ENCODE data around the gene EGFL6. TPM values are rescaled to one million over a fixed set of nuclear protein-coding genes. Genes with fewer than 3 reads are reported as not detected.
A peak's percentile ranks its signal among the peaks of the same experiment; 100 is the strongest.

Gene EGFL6
- total RNA-seq, 2 experiments from 2014 or later, result not detected

DNA sequence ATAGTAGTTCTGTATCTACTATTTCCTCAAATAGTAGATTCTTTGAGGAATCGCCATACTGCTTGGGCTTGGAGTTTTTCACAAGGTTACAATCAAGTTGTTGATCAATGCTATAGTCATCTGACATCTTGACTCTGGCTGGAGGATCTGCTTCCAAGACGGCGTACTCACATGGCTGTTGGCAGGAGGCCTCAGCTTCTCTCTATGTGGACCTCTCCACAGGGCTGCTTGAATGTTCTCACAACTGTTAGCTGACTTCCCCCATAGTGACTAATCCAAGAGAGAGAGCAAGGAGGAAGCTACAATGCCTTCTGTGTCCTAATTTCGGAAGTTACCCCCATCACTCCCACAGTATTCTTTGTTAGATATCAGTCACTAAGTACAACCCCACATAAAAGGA is 10.3 kb downstream of the EGFL6 start:
- TF ChIP-seq, protein P1, sequence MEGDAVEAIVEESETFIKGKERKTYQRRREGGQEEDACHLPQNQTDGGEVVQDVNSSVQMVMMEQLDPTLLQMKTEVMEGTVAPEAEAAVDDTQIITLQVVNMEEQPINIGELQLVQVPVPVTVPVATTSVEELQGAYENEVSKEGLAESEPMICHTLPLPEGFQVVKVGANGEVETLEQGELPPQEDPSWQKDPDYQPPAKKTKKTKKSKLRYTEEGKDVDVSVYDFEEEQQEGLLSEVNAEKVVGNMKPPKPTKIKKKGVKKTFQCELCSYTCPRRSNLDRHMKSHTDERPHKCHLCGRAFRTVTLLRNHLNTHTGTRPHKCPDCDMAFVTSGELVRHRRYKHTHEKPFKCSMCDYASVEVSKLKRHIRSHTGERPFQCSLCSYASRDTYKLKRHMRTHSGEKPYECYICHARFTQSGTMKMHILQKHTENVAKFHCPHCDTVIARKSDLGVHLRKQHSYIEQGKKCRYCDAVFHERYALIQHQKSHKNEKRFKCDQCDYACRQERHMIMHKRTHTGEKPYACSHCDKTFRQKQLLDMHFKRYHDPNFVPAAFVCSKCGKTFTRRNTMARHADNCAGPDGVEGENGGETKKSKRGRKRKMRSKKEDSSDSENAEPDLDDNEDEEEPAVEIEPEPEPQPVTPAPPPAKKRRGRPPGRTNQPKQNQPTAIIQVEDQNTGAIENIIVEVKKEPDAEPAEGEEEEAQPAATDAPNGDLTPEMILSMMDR (IDR thresholded peaks at IDR 0.05), result no peak
- ATAC-seq (ENCODE audit: poor library complexity), result no peak
- H3K4me3 ChIP-seq (ENCODE audit: low read length), result no peak overlapping the region
- H3K4me1 ChIP-seq (ENCODE audit: insufficient read depth, low read length), result no peaks in the 10 kb centered on the region
- peaks cover 12% of the 10 kb centered on the region for H3K27me3 Mint-ChIP-seq
- DNase-seq, result peak in 2 of 14 experiments; percentile 1 to 6
- no peaks in the 10 kb centered on the region for H3K4me1 Mint-ChIP-seq (ENCODE audit: low read depth)
- intact Hi-C loops (cut with DNase I, micrococcal nuclease), result no loop called here
- H3K4me3 Mint-ChIP-seq, result no peak overlapping the region
- H3K36me3 Mint-ChIP-seq (ENCODE audit: low read depth), result no peaks in the 10 kb centered on the region
- H3K36me3 ChIP-seq (ENCODE audit: insufficient read depth, low read length), result no peaks in the 10 kb centered on the region
- peaks cover 0 to 3% of the 10 kb centered on the region in 2 experiments for H3K27me3 ChIP-seq (ENCODE audit: control insufficient read depth in 1 of 2, insufficient read depth in 2 of 2, low read length in 2 of 2)
- ChIA-PET CTCF (no interaction called here), POLR2A (no interaction called here)
- H3K27ac Mint-ChIP-seq, result no peak overlapping the region
- no peaks in the 10 kb centered on the region for H3K9me3 ChIP-seq (ENCODE audit: control insufficient read depth in 1 of 2, insufficient read depth in 1 of 2, low read length in 2 of 2)
- H3K9me3 Mint-ChIP-seq, result no peaks in the 10 kb centered on the region
- no peak overlapping the region for H3K27ac ChIP-seq (ENCODE audit: low read depth in 1 of 2, low read length in 2 of 2)

DNA sequence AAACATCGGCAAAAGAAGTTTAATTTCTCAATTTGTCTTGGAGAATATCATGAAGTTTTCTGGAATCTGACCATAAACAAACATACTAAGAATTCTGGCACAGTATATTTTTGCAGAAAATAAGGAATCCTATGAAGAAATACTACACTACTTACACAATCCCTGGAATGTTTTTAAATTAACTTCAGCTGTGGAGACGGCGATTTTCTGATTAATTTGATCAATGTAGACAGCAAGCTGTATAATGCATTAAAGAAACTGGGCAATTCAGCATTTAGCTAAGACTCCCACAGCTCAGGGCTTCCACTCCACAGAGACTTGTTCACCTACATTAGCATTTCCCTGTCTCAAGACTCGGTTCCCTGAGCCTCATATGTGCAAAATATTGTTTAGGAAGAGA is 12.2 kb downstream of the EGFL6 start:
- ChIA-PET POLR2A (no interaction called here), CTCF (interaction anchor here (0.6 to 1.3 kb wide), 3 partner anchors 21 to 429 kb away, joined by 3 to 5 read pairs (median 3); no protein-coding TSS in a partner anchor)
- ATAC-seq (ENCODE audit: poor library complexity) (no peak), DNase-seq (no peak)
- no peaks in the 10 kb centered on the region for H3K4me1 Mint-ChIP-seq (ENCODE audit: low read depth)
- intact Hi-C loops (cut with DNase I, micrococcal nuclease), result no loop called here
- H3K27me3 Mint-ChIP-seq, result peaks cover 18% of the 10 kb centered on the region
- Histone ChIP-seq H3K4me1 (ENCODE audit: insufficient read depth, low read length) (no peaks in the 10 kb centered on the region), H3K27ac (ENCODE audit: low read depth in 1 of 2, low read length in 2 of 2) (no peak overlapping the region), H3K27me3 (ENCODE audit: control insufficient read depth in 1 of 2, insufficient read depth in 2 of 2, low read length in 2 of 2) (peaks cover 0 to 3% of the 10 kb centered on the region in 2 experiments), H3K36me3 (ENCODE audit: insufficient read depth, low read length) (no peaks in the 10 kb centered on the region), H3K4me3 (ENCODE audit: low read length) (no peak overlapping the region), H3K9me3 (ENCODE audit: control insufficient read depth in 1 of 2, insufficient read depth in 1 of 2, low read length in 2 of 2) (no peaks in the 10 kb centered on the region)
- H3K36me3 Mint-ChIP-seq (ENCODE audit: low read depth), result no peaks in the 10 kb centered on the region
- H3K27ac Mint-ChIP-seq, result no peak overlapping the region
- H3K9me3 Mint-ChIP-seq, result no peaks in the 10 kb centered on the region
- TF ChIP-seq, protein P1 (IDR thresholded peaks at IDR 0.05), result no peak
- no peak overlapping the region for H3K4me3 Mint-ChIP-seq

DNA sequence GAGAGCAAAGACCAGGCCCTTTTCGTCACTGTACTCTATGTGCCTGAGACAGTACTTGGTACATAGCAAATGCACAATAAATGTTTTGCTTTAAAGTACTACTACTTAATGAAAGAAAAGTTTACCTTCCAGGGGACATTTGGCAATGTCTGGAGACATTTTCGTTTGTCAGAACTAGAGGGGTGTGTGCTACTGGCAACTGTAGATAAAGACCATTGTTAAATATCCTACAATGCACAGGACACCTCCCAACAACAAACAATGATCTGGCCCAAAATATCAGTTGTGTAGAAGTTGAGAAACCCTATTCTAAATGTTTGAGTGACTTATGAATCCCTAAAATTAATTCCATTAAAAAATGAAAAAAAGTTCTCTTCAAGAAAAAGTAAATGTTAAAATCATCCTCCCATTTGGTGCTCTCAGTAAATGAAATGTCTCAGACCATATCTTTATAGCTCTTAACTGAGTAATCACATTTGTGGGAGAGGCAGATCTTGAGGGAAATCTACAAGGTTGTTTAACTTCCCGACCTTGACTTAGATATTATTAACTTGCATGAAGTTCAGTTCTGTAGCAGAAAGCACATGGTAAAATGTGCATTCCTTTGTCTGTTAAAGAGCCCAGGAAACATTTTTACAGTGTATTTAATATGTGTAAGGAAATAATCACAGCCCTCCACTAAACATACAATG is 18.5 kb downstream of the EGFL6 start:
- ATAC-seq (ENCODE audit: poor library complexity) (no peak), DNase-seq (no peak)
- Histone ChIP-seq H3K27ac (ENCODE audit: low read depth in 1 of 2, low read length in 2 of 2) (no peak overlapping the region), H3K4me1 (ENCODE audit: insufficient read depth, low read length) (no peaks in the 10 kb centered on the region), H3K27me3 (ENCODE audit: control insufficient read depth in 1 of 2, insufficient read depth in 2 of 2, low read length in 2 of 2) (peaks cover 0 to 19% of the 10 kb centered on the region in 2 experiments), H3K9me3 (ENCODE audit: control insufficient read depth in 1 of 2, insufficient read depth in 1 of 2, low read length in 2 of 2) (no peaks in the 10 kb centered on the region), H3K36me3 (ENCODE audit: insufficient read depth, low read length) (no peaks in the 10 kb centered on the region), H3K4me3 (ENCODE audit: low read length) (no peak overlapping the region)
- POLR2A ChIA-PET, result no interaction called here
- Mint-ChIP-seq H3K27ac (no peak overlapping the region), H3K4me1 (ENCODE audit: low read depth) (no peaks in the 10 kb centered on the region), H3K36me3 (ENCODE audit: low read depth) (no peaks in the 10 kb centered on the region), H3K9me3 (no peaks in the 10 kb centered on the region), H3K4me3 (no peak overlapping the region), H3K27me3 (peaks cover 14% of the 10 kb centered on the region)
- intact Hi-C loops (cut with DNase I, micrococcal nuclease), result no loop called here
- CTCF ChIA-PET, result no interaction called here
- TF ChIP-seq, protein P1 (IDR thresholded peaks at IDR 0.05), result no peak
